HepG2 (cell line): ENCODE data around the gene GAL3ST1. TPM values are rescaled to one million over a fixed set of nuclear protein-coding genes. Genes with fewer than 3 reads are reported as not detected.

Experiments used
- CHD4 ChIP-seq: fragments of 200-600 bp; sonication (generic); IDR thresholded peaks from 2 replicates; pipeline ENCODE4 v1.7.0; 2017; ENCODE audit warnings: mild to moderate bottlenecking, low read length, borderline replicate concordance
- GATAD1 ChIP-seq: IDR thresholded peaks from 2 replicates; pipeline ENCODE4 v1.6.1; 2016; ENCODE audit warnings: missing genetic modification reagents, missing compliant biosample characterization
- GATAD2A ChIP-seq: IDR thresholded peaks from 2 replicates; pipeline ENCODE4 v1.6.1; 2016
- GMEB1 ChIP-seq: sonication (generic); formaldehyde crosslinking; IDR thresholded peaks from 2 replicates; pipeline ENCODE4 v1.5.1; 2020; ENCODE audit warnings: missing genetic modification reagents, mild to moderate bottlenecking, borderline replicate concordance
- HHEX ChIP-seq: IDR thresholded peaks from 2 replicates; pipeline ENCODE4 v1.6.1; 2016; ENCODE audit warnings: control low read depth
- IRX3 ChIP-seq: sonication (generic); formaldehyde crosslinking; IDR thresholded peaks from 2 replicates; pipeline ENCODE4 v1.8.1; 2023; ENCODE audit warnings: mild to moderate bottlenecking, low read depth, missing genetic modification reagents, borderline replicate concordance
- ISX ChIP-seq: sonication (generic); formaldehyde crosslinking; conservative IDR thresholded peaks from 2 replicates; pipeline ENCODE4 v1.5.0; 2020; ENCODE audit warnings: missing genetic modification reagents
- MAFF ChIP-seq: IDR thresholded peaks from 2 replicates; pipeline ENCODE4 v1.6.1; 2011; ENCODE audit warnings: low read depth, low read length, improper control_type of control experiment
- MAX ChIP-seq: IDR thresholded peaks from 2 replicates; pipeline ENCODE4 v1.6.1; 2012; ENCODE audit warnings: inconsistent platforms
- RARA ChIP-seq: IDR thresholded peaks from 2 replicates; pipeline ENCODE4 v1.6.1; 2016; ENCODE audit warnings: missing genetic modification reagents, missing compliant biosample characterization
- RORA ChIP-seq: sonication (generic); formaldehyde crosslinking; IDR thresholded peaks from 2 replicates; pipeline ENCODE4 v1.5.0; 2020; ENCODE audit warnings: mild to moderate bottlenecking, missing genetic modification reagents, moderate library complexity
- RXRB ChIP-seq: IDR thresholded peaks from 2 replicates; pipeline ENCODE4 v1.6.1; 2016; ENCODE audit warnings: borderline replicate concordance, missing genetic modification reagents, missing compliant biosample characterization
- SKIL ChIP-seq: sonication (generic); formaldehyde crosslinking; IDR thresholded peaks from 2 replicates; pipeline ENCODE4 v1.8.0; 2022; ENCODE audit warnings: missing genetic modification reagents, mild to moderate bottlenecking, moderate library complexity, borderline replicate concordance
- SOX5 ChIP-seq: IDR thresholded peaks from 2 replicates; pipeline ENCODE4 v1.6.1; 2016; ENCODE audit warnings: borderline replicate concordance
- SRSF4 ChIP-seq: fragments of 200-400 bp; formaldehyde crosslinking; IDR thresholded peaks from one replicate; pipeline ENCODE4 v1.6.1; 2018; ENCODE audit warnings: mild to moderate bottlenecking, low read depth, low read length, moderate library complexity; ENCODE audit not compliant: poor library complexity, severe bottlenecking
- ZBTB10 ChIP-seq: sonication (generic); formaldehyde crosslinking; IDR thresholded peaks from 2 replicates; pipeline ENCODE4 v1.4.0; 2020; ENCODE audit warnings: missing genetic modification reagents, borderline replicate concordance
- ZFP36 ChIP-seq: fragments of 150-350 bp; IDR thresholded peaks from 2 replicates; pipeline ENCODE4 v1.6.1; 2018; ENCODE audit warnings: borderline replicate concordance, low read length, low read depth; ENCODE audit not compliant: partially characterized antibody
- ZFP41 ChIP-seq: sonication (generic); formaldehyde crosslinking; IDR thresholded peaks from 2 replicates; pipeline ENCODE4 v1.4.0; 2020; ENCODE audit warnings: mild to moderate bottlenecking, missing genetic modification reagents, borderline replicate concordance
- ZNF10 ChIP-seq: sonication (generic); formaldehyde crosslinking; IDR thresholded peaks from 2 replicates; pipeline ENCODE4 v1.4.0; 2020; ENCODE audit warnings: mild to moderate bottlenecking, low read depth, missing genetic modification reagents, borderline replicate concordance
- ZNF101 ChIP-seq: sonication (generic); formaldehyde crosslinking; IDR thresholded peaks from 2 replicates; pipeline ENCODE4 v1.4.0; 2020; ENCODE audit warnings: mild to moderate bottlenecking, low read depth, missing genetic modification reagents, borderline replicate concordance
- ZNF326 ChIP-seq: sonication (generic); formaldehyde crosslinking; IDR thresholded peaks from 2 replicates; pipeline ENCODE4 v1.4.0; 2020; ENCODE audit warnings: missing genetic modification reagents, borderline replicate concordance
- ZNF331 ChIP-seq: sonication (generic); formaldehyde crosslinking; IDR thresholded peaks from 2 replicates; pipeline ENCODE4 v1.4.0; 2020; ENCODE audit warnings: missing genetic modification reagents
- ZNF543 ChIP-seq: sonication (generic); formaldehyde crosslinking; IDR thresholded peaks from 2 replicates; pipeline ENCODE4 v1.4.0; 2020; ENCODE audit warnings: mild to moderate bottlenecking, missing genetic modification reagents
- ZNF614 ChIP-seq: IDR thresholded peaks from 2 replicates; pipeline ENCODE4 v1.6.1; 2018; ENCODE audit warnings: missing biosample characterization, missing genetic modification reagents, inconsistent platforms, borderline replicate concordance
- ZNF777 ChIP-seq: sonication (generic); formaldehyde crosslinking; IDR thresholded peaks from 2 replicates; pipeline ENCODE4 v1.4.0; 2020; ENCODE audit warnings: missing genetic modification reagents
- ZSCAN12 ChIP-seq: sonication (generic); formaldehyde crosslinking; IDR thresholded peaks from 2 replicates; pipeline ENCODE4 v1.9.0; 2021; ENCODE audit warnings: mild to moderate bottlenecking, missing genetic modification reagents
- polyA plus RNA-seq, 8 experiments: library from polyadenylated mRNA; depleted of rRNA in 3 of 8; stranded (reverse) in 7 of 8; unstranded in 1 of 8; fragments of >200 nt; fragmentation: Illumina TruSeq in 4 of 8; extraction: Trizol in 4 of 8; gene quantifications; 2 replicates each; pipeline versions ENCODE4 v1.2.1 to v1.2.3, GENCODE V29; 2011 to 2016; ENCODE audit warnings: low read depth in 4 of 8, missing spikeins in 1 of 8, mixed read lengths in 1 of 8; ENCODE audit not compliant: insufficient read depth in 1 of 8
- total RNA-seq, 5 experiments: library from RNA; depleted of rRNA; stranded (reverse); fragments of >200 nt; fragmentation: Illumina TruSeq; extraction: Trizol; gene quantifications; 2 replicates each; pipeline ENCODE4 v1.2.3, GENCODE V29; 2016; ENCODE audit warnings: low read depth in 1 of 5

Gene GAL3ST1
- total and polyA plus RNA-seq, 2 of the 13 experiments (the other 11 are each of a cell fraction or from before 2014, with no cell fraction given): 4.4 to 14.7 TPM

DNA sequence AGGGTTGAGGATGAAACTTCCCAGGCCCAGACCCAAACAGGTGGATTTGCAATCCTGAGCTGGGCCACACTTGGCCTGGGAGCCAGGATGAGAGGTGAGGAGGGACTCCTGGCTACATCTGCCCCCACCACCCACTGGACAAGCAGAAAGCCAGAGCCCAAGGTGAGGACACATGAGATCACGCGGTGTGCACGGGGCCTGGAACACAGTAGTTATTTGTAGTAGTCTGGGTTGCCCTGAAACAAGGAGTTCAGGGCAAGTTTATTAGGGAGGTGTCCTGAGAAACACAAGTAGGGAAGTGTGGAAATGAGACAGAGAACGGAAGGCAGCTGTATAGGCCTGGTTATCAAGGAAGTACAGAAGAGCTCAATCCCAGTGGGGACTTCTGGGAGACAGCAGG lies 27.3 kb downstream of the GAL3ST1 start (continued):
- TF ChIP-seq ZBTB10 (CRISPR knock-in tag) (no peak), ZFP36 (no peak), MAX (peak; percentile 38; the same call in 1 of the 2 replicates), ZNF326 (CRISPR knock-in tag) (no peak), MAFF (no peak), ISX (CRISPR knock-in tag) (no peak), ZNF777 (no peak), SKIL (CRISPR knock-in tag) (no peak), ZNF614 (CRISPR knock-in tag) (no peak), SRSF4 (no peak), GATAD2A (CRISPR knock-in tag) (0 out of 2 replicates have a peak, but pooled peaks have one; percentile 34), ZNF543 (CRISPR knock-in tag) (no peak), ZFP41 (no peak), ZSCAN12 (CRISPR knock-in tag) (no peak), RARA (CRISPR knock-in tag) (peak; percentile 65), CHD4 (no peak), HHEX (CRISPR knock-in tag) (no peak), RORA (CRISPR knock-in tag) (no peak), RXRB (CRISPR knock-in tag) (0 out of 2 replicates have a peak, but pooled peaks have one; percentile 20), ZNF331 (CRISPR knock-in tag) (no peak), SOX5 (CRISPR knock-in tag) (peak; percentile 52; the same call in 1 of the 2 replicates), ZNF101 (CRISPR knock-in tag) (no peak), IRX3 (no peak), GMEB1 (CRISPR knock-in tag) (no peak), ZNF10 (CRISPR knock-in tag) (no peak), GATAD1 (no peak)
